ENCODE measurements around the gene ZNF195. TPM values are rescaled to one million over a fixed set of nuclear protein-coding genes. Genes with fewer than 3 reads are reported as not detected.
"Not testable (repeated sequence)": the region's sequence is repeated elsewhere in the genome, so short reads cannot be mapped to it uniquely, and the experiment has no call there.

ZNF195 gene
- total RNA-seq, 1 donor from 2014 or later, result 9.1 TPM

GRCh38 chr11:3406223-3406875, 27.4 kb upstream of the ZNF195 start:
- intact Hi-C loops (cut with DNase I); DNase-seq (ENCODE audit: missing footprints); ATAC-seq: not testable (repeated sequence)

GRCh38 chr11:3404076-3404925, 25.4 kb upstream of the ZNF195 start:
- DNase-seq (ENCODE audit: missing footprints); intact Hi-C loops (cut with DNase I); ATAC-seq: not testable (repeated sequence)

- intact Hi-C loops (cut with DNase I); ATAC-seq; DNase-seq (ENCODE audit: missing footprints): not testable (repeated sequence)
Measured at GRCh38 chr11:3402861-3403250, 23.9 kb upstream of the ZNF195 start.

- DNase-seq (ENCODE audit: missing footprints); ATAC-seq; intact Hi-C loops (cut with DNase I): not testable (repeated sequence)
Measured at GRCh38 chr11:3402181-3402860, 23.4 kb upstream of the ZNF195 start.

- intact Hi-C loops (cut with DNase I); ATAC-seq; DNase-seq (ENCODE audit: missing footprints): not testable (repeated sequence)
Measured at GRCh38 chr11:3401052-3401451, 22.1 kb upstream of the ZNF195 start.

GRCh38 chr11:3398509-3398908, 19.6 kb upstream of the ZNF195 start:
- DNase-seq (ENCODE audit: missing footprints); intact Hi-C loops (cut with DNase I); ATAC-seq: not testable (repeated sequence)

- DNase-seq (ENCODE audit: missing footprints); ATAC-seq; intact Hi-C loops (cut with DNase I): not testable (repeated sequence)
Measured at GRCh38 chr11:3398106-3398505, 19.2 kb upstream of the ZNF195 start.

- DNase-seq (ENCODE audit: missing footprints); ATAC-seq; intact Hi-C loops (cut with DNase I): not testable (repeated sequence)
Measured at GRCh38 chr11:3397210-3397609, 18.3 kb upstream of the ZNF195 start.

GRCh38 chr11:3395468-3395867, 16.5 kb upstream of the ZNF195 start:
- intact Hi-C loops (cut with DNase I); ATAC-seq; DNase-seq (ENCODE audit: missing footprints): not testable (repeated sequence)

GRCh38 chr11:3394956-3395355, 16.0 kb upstream of the ZNF195 start:
- intact Hi-C loops (cut with DNase I); ATAC-seq; DNase-seq (ENCODE audit: missing footprints): not testable (repeated sequence)

- ATAC-seq; DNase-seq (ENCODE audit: missing footprints); intact Hi-C loops (cut with DNase I): not testable (repeated sequence)
Measured at GRCh38 chr11:3393450-3393849, 14.5 kb upstream of the ZNF195 start.

GRCh38 chr11:3382613-3383285, 3.8 kb upstream of the ZNF195 start:
- intact Hi-C loops (cut with DNase I), result no loop called here
- DNase-seq (ENCODE audit: missing footprints), result no peak
- ATAC-seq, result no peak

GRCh38 chr11:3381794-3382193, 2.8 kb upstream of the ZNF195 start:
- ATAC-seq (no peak), DNase-seq (ENCODE audit: missing footprints) (no peak)
- intact Hi-C loops (cut with DNase I), result no loop called here

GRCh38 chr11:3380706-3381545, 2.0 kb upstream of the ZNF195 start:
- DNase-seq (ENCODE audit: missing footprints) (no peak), ATAC-seq (no peak)
- intact Hi-C loops (cut with DNase I), result no loop called here

GRCh38 chr11:3375552-3375951, 3.4 kb downstream of the ZNF195 start:
- DNase-seq (ENCODE audit: missing footprints) (no peak), ATAC-seq (no peak)
- intact Hi-C loops (cut with DNase I), result loop anchor here (5.0 kb wide), 1 partner anchor 47 kb away; no protein-coding TSS in a partner anchor

GRCh38 chr11:3370311-3370870, 8.6 kb downstream of the ZNF195 start:
- DNase-seq (ENCODE audit: missing footprints) (no peak), ATAC-seq (no peak)
- intact Hi-C loops (cut with DNase I), result no loop called here

GRCh38 chr11:3369366-3369765, 9.6 kb downstream of the ZNF195 start:
- DNase-seq (ENCODE audit: missing footprints), result no peak
- intact Hi-C loops (cut with DNase I), result no loop called here
- no peak for ATAC-seq

All from Right ventricle myocardium inferior (tissue), 1 donor.